Erythroblast (primary cell): ENCODE measurements around the gene DNAJC22.

Experiments
- GATA1 ChIP-seq: IDR thresholded peaks from 2 replicates; pipeline ENCODE4 v1.6.1; 2011; ENCODE audit warnings: low read depth, mild to moderate bottlenecking, control low read depth, low read length, moderate library complexity
- POLR2A ChIP-seq: IDR thresholded peaks from 2 replicates; pipeline ENCODE4 v1.6.1; 2011; ENCODE audit warnings: mild to moderate bottlenecking, low read length

GRCh38 chr12:49397000-49397399 lies 50.3 kb downstream of the DNAJC22 start:
- TF ChIP-seq POLR2A (no peak), GATA1 (no peak)
